ENCODE measurements around the gene RPS26.

DNA sequence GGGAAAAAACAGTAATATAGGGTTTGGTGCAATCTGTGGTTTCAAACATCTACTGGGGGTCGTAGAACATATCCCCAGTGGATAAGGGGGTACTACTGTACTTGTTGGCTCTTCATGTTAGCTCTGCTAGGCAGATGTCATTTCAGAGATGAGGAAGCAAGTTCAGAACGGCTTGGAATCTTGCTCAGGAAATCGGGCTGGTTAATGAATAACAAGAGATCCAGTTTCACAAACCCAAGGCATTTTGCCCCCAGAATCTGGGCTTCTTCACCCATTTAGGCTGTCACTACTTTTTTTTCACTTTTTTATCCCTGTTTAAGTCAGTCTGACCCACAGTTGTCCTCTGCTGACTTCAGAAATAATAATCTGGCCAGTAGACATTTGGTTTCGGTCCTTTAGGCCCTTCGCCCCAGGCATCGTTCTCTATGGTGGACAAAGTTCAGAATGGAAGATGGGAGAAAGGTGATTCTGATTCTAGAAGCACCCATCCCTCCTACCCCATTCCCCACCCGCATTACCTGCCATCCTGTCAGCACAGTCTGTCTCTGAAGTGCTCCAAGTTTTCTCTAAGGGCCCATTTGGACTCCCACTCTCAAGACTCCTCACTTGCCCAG lies 40.1 kb upstream of the RPS26 start:
- TF ChIP-seq, protein P1, sequence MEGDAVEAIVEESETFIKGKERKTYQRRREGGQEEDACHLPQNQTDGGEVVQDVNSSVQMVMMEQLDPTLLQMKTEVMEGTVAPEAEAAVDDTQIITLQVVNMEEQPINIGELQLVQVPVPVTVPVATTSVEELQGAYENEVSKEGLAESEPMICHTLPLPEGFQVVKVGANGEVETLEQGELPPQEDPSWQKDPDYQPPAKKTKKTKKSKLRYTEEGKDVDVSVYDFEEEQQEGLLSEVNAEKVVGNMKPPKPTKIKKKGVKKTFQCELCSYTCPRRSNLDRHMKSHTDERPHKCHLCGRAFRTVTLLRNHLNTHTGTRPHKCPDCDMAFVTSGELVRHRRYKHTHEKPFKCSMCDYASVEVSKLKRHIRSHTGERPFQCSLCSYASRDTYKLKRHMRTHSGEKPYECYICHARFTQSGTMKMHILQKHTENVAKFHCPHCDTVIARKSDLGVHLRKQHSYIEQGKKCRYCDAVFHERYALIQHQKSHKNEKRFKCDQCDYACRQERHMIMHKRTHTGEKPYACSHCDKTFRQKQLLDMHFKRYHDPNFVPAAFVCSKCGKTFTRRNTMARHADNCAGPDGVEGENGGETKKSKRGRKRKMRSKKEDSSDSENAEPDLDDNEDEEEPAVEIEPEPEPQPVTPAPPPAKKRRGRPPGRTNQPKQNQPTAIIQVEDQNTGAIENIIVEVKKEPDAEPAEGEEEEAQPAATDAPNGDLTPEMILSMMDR (IDR thresholded peaks at IDR 0.05; ENCODE audit: low read depth, low read length, poor library complexity, severe bottlenecking) = no peak
- no peak for TF ChIP-seq EZH2phosphoT487 (IDR thresholded peaks at IDR 0.05; ENCODE audit: borderline replicate concordance, low read length)

Data from DOHH2 (cell line).